GM18909 (cell line): ENCODE results near the gene ETV7.
"Not testable (repeated sequence)": the region's sequence is repeated elsewhere in the genome, so short reads cannot be mapped to it uniquely, and the experiment has no call there.

ENCODE experiments used
- ATAC-seq: cut with Tn5 transposase; IDR thresholded peaks from one replicate; pipeline ENCODE4 v1.9.1; 2021; ENCODE audit warnings: mild to moderate bottlenecking; ENCODE audit not compliant: unreplicated experiment, poor library complexity

ETV7 gene

GRCh38 chr6:36345681-36346466 lies 41.6 kb downstream of the ETV7 start:
- ATAC-seq: no peak

DNA sequence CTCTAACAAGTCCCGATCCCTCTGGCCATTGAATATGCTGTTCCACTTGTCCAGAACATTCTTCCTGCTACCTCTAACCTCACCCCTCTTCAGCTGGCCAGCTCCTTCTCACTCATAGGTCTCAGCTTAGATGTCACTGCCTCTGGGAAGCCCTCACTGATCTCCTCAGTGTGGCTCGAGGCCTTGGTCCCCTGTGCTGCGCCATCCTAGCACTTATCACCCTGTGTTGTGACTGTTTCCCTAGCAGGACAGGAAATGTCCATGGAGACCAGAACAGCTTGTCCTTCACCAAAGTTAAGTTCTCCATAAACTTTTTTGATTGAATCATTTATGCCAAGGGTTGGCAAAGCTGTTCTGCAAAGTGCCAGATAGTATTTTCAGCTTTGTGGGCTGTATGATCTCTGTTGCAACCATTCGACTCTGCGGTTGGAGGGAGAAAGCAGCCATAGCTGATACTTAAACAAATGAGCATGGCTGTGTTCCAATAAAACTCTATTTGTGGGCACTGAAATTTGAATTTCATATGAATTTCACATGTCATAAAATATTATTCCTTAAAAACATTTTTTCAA lies 44.3 kb downstream of the ETV7 start:
- ATAC-seq: no peak

DNA sequence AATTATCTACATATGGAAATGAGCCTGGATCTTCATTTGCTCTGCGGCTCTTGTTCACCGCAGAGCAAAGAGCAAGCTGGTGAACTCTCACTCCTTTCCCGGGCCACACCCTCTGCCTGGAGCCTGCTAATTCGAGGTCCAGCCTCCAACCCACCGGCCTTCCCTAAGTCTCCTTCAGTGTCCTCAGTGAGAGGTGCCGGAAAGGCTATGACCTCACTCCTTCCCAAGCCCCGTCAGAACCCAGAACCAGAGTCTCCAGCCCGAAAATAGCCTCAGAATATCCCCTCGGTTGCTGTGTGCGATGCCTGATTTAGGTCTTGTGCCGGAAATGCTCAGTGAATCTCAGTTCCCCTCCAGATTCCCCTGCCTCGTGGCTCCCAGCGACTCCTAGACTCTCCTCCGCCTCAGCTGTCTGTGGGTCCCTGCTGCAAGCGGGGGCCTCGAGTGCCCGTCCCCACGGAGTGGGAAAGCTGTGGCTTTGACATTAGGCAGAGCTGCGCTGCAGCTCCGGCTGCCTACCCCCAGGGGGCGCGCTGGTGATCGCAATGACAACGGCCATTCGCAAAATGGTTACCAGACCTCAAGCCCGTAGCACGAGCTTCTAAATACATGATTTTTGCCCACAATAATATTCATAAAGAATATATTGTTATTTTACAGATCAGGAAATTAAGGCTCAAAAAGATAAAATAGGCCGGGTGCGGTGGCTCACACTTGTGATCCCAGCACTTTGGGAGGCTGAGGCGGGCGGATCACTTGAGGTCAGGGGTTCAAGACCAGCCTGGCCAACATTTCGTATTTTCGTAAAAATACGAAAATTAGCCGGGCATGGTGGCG lies 46.6 kb downstream of the ETV7 start:
- no peak for ATAC-seq

GRCh38 chr6:36340306-36340617 lies 47.2 kb downstream of the ETV7 start:
- no peak for ATAC-seq

DNA sequence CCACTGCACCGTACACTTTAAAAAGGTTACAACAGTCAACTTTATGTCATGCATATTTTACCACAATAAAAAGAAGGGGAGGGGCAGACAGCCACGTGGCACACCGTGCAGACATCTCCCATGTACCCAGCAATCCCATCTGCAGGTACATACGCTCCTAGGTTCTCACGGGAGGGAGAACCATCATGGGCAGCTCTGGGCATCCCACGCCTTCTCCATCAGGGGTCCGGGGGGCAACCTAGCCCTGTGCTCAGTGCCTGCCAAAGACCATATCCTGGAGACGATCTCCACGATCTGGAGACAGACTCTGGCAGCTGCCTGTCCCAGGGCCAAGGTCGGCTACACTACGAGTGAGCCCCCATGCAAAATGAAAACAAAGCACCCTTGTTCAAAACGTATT lies 48.3 kb downstream of the ETV7 start:
- ATAC-seq: no peak

GRCh38 chr6:36338223-36338622 lies 49.2 kb downstream of the ETV7 start:
- not testable (repeated sequence) for ATAC-seq

DNA sequence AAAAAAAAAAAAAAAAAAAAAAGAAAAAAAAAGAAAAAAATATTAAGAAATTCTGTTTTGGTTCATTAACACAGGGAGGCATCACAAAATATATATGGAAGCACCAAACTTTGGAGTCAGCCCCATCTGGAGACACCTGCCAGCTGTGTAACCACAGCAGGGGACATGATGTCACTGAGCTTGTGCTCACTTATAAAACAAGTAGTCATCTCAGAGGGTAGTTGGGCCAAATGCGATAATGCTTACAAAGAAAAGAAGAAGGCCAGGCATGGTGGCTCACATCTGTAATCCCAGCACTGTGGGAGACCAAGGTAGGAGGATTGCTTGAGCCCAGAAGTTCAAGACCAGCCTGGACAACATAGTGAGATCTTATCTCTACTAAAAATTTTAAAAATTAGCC lies 49.7 kb downstream of the ETV7 start:
- ATAC-seq: no peak

DNA sequence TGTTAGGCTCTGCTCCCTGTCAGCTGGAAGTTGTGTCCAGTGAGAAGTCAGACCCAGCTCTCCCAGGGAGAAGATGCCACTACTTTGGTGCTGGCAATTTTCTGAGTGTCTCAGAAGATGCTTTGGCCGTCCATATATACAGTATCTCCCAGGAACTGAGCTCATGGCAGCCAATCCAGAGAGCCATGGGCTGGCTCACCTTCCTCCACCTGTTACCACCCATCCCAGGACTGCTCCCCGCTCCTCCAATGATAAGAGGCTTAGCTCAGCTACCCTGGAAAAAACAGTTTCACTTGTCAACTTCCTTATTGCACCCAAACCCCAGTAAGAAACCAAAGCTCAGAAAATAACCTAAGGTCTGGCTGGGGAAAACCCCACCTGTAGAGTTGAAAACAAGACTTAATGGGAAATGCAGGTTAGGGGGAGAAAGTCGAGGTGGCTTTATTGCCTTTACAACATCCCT lies 50.7 kb downstream of the ETV7 start, which contains the start of gene BNIP5:
TSS of gene BNIP5 (minus strand) at position 110 of the 463 bp plus-strand sequence. CDS start 6,198 bp downstream, outside the sequence.
- ATAC-seq: no peak

DNA sequence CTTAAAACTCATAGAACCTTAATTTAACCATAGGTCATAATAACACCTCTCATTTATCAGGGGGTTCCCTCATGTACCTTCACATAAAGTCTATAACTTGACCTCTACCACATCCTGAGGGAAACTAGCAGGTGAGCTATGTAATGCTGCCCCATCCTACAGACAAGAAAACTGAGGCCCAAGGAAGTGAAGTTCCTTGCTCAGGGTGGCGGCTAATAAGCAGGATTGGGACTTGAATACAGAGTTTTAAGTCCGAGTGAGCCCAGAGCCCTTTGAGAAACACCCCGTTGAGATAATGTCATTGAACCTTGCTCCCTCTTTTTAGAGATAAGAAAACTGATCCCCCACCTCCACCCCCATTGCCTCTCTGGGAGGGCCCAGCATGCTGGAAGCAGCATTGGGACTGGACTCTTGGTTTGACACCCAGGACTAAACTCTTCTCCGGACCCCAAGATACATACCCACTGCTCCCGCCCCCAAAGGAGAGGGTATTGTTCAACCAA lies 51.2 kb downstream of the ETV7 start:
- ATAC-seq: no peak

DNA sequence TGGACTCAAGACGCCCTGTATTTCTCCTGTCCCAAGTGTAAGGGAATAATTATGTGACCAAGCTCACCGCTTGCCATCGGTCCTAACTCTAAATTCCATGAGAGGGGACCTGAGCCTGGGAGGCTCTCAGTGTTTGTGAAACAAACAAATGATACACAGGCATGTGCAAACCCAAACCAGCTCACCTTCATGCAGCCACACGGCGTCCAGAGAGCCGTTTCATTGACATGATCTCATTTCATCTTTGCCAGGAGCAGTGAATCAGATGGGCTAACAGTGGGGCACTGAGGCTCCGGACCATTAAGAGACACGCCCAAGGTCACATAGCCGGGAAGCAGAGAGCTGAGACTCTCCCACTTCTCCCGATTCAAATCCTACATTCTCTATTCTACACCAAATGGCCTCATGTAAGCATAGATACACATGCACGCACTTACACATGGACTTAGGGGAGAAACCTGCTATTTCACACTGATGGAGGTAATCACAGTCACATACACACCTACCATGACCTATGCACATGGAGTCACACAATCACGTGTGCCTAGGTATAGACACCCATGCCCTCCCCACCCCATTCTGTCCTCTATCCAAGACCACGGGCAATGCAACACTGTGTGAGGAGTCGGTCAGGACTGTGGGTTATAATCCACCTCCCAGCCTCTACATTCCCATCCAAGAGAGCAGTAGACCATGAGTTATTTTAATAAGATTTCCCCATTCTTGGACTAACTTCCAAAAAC lies 51.8 kb downstream of the ETV7 start:
- ATAC-seq: no peak

DNA sequence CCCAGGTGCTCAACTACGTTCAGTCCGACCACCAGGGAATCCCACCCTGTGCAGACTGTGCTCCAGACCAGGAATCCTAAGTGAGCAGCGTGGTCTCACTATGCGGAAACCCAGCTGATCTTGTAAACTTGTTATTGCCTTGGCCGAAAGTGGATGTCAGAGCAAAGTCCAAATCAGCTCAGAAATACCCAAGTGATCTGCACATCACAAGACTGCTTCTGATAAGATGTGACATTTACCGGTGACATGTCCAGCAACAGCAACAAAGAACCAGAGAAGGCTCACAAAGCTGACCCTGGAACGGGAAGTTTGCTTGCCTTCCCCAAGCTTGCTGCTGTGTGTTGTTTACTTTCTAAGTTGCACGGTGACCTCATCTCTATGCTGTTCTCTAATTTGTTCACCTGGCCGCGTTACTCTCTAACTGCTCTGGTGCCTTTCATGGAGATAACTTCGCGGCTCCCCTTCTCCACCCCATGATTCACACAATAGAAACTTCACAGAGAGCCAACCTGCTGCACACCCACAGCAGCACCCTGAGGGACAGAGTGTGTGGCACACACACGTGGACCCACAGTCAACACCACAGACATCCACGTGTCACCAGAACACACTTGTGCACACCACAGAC lies 52.5 kb downstream of the ETV7 start:
- no peak for ATAC-seq

GRCh38 chr6:36333931-36334725 lies 53.3 kb downstream of the ETV7 start:
- ATAC-seq: no peak

GRCh38 chr6:36333171-36333895 lies 54.1 kb downstream of the ETV7 start:
- no peak for ATAC-seq

GRCh38 chr6:36331381-36331780 lies 56.1 kb downstream of the ETV7 start:
- no peak for ATAC-seq

GRCh38 chr6:36330366-36330765 lies 57.1 kb downstream of the ETV7 start:
- no peak for ATAC-seq

DNA sequence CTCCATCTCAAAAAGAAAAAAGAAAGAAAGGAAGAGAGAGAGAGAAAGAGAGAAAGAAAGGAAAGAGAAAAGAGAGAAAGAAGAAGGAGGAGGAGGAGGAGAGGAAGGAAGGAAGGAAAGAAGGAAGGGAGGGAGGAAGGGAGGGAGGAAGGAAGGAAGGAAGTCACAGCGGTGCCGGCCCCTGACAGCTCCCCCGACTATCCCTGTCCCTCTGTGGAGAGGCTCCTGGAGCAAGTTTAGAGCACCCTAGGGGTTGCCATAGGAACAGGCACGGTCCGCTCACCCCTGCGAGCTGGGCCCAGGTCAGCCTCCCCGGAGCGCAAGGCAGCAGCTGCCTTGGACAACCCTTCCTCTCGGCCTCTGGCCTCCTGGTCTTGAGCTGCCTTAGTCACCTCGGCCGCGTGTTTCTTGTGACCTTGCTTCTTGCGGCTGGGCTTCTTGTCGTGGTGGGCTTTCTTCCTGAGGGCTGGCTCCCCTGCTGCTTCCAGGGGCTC lies 57.6 kb downstream of the ETV7 start:
- ATAC-seq: no peak

DNA sequence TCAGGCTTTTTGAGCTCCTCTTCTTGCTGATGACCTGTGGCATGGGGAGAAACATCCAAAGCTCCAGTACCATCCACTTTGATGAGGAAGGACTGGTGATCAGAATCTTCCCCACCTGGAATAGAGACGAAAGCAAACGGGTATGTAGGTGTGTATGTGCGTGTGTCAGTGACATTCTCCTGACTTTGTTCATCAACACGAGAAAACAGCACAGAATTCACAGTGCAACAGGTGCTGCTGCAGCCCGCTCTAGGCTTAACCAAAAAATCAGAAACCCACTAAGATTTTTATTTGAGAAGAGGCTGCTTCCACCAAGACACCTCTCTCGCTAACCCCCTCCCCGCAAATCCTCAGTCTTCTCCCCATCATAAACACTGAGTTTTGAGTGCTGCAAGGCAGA lies 58.9 kb downstream of the ETV7 start:
- ATAC-seq: no peak

DNA sequence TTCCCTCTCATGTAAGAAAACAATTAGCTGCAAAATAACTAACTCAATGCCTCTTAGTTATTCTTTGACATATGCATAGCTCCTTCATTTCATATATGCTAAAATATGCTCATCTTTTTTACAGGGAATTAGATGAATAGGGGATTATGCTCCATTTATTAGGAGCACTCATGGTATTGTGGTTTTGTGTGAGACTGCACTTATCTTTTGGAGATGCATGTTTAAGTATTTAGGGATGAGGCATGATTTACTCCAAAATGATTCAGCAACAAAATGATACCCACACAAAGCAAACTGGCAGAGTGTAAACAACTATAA lies 59.6 kb downstream of the ETV7 start:
- no peak for ATAC-seq
